H1 (cell line): ENCODE measurements around the gene PEPD. TPM values are rescaled to one million over a fixed set of nuclear protein-coding genes. Genes with fewer than 3 reads are reported as not detected.

Source experiments
- CTCF ChIA-PET: fragments of 300-600 bp; sonication (Branson Sonifier 250); formaldehyde crosslinking; loops from one replicate; lab custom pipeline; 2021; ENCODE audit not compliant: partially characterized antibody; lab: Charles Lee
- POLR2A ChIA-PET: fragments of 300-600 bp; sonication (Branson Sonifier 250); formaldehyde crosslinking; loops from one replicate; lab custom pipeline; 2021; ENCODE audit warnings: inconsistent platforms; ENCODE audit not compliant: partially characterized antibody; lab: Charles Lee
- DNase-seq, 2 experiments: peaks; one replicate each; pipeline versions ENCODE4 v3.0.0 to v3.0.0-alpha.2; 2010 to 2022; ENCODE audit warnings: low spot score in 2 of 2, low read depth in 1 of 2, mixed read lengths in 1 of 2
- FAIRE-seq: peaks from 2 replicates; lab custom pipeline; 2011; peaks lifted over from hg19 to GRCh38; lab: Jason Lieb, UNC
- H2AFZ ChIP-seq: 2 replicates; pipeline ENCODE4 v1.8.1; 2012; ENCODE audit warnings: low read length, inconsistent platforms
- H2AK5ac ChIP-seq: 2 replicates; pipeline ENCODE4 v1.6.1; 2013; ENCODE audit warnings: low read depth, low read length
- H2BK120ac ChIP-seq: replicated peaks from 2 replicates; pipeline ENCODE3; 2013; ENCODE audit warnings: low read depth, low read length, inconsistent platforms
- H2BK12ac ChIP-seq: 2 replicates; pipeline ENCODE4 v1.6.1; 2013; ENCODE audit warnings: low read depth, low read length
- H2BK15ac ChIP-seq: 2 replicates; pipeline ENCODE4 v1.6.1; 2013; ENCODE audit warnings: low read length
- H2BK20ac ChIP-seq: 2 replicates; pipeline ENCODE4 v1.6.1; 2013; ENCODE audit warnings: low read length
- H2BK5ac ChIP-seq: 2 replicates; pipeline ENCODE4 v1.6.1; 2013; ENCODE audit warnings: low read depth, low read length
- H3K14ac ChIP-seq: 2 replicates; pipeline ENCODE4 v1.6.1; 2013; ENCODE audit warnings: inconsistent platforms; ENCODE audit not compliant: insufficient read length
- H3K18ac ChIP-seq: 2 replicates; pipeline ENCODE4 v1.6.1; 2013; ENCODE audit warnings: low read length; ENCODE audit errors: extremely low read depth
- H3K23ac ChIP-seq: 2 replicates; pipeline ENCODE4 v1.6.1; 2013; ENCODE audit warnings: inconsistent platforms; ENCODE audit not compliant: insufficient read length
- H3K23me2 ChIP-seq: 2 replicates; pipeline ENCODE4 v1.6.1; 2013; ENCODE audit warnings: low read depth, low read length
- H3K27ac ChIP-seq: 2 replicates; pipeline ENCODE4 v1.6.1; 2011; ENCODE audit warnings: low read depth, low read length, inconsistent platforms
- H3K27me3 ChIP-seq, 4 experiments: replicated peaks in 1 of 4; 1 replicate in 1 of 4; 2 replicates in 3 of 4; pipeline versions ENCODE4 v1.6.1 to v1.8.1; 2011 to 2013; ENCODE audit warnings: low read length in 3 of 4, mild to moderate bottlenecking in 3 of 4, inconsistent platforms in 2 of 4, mixed read lengths in 2 of 4, moderate library complexity in 1 of 4; ENCODE audit not compliant: control insufficient read depth in 3 of 4, insufficient read depth in 3 of 4; ENCODE audit errors: extremely low read depth in 1 of 4
- H3K36me3 ChIP-seq, 4 experiments: 2 replicates each; pipeline versions ENCODE4 v1.6.1 to v1.8.1; 2011 to 2013; ENCODE audit warnings: mild to moderate bottlenecking in 4 of 4, low read length in 3 of 4, moderate library complexity in 2 of 4, control low read depth in 1 of 4, inconsistent platforms in 1 of 4; ENCODE audit not compliant: insufficient read depth in 4 of 4, control insufficient read depth in 2 of 4
- H3K4ac ChIP-seq: replicated peaks from 2 replicates; pipeline ENCODE3; 2013; ENCODE audit warnings: low read length, low read depth, mixed read lengths, inconsistent platforms; ENCODE audit not compliant: insufficient read length
- H3K4me1 ChIP-seq, 4 experiments: replicated peaks in 1 of 4; 1 replicate in 1 of 4; 2 replicates in 3 of 4; pipeline versions ENCODE4 v1.6.1 to v1.8.1; 2011 to 2013; ENCODE audit warnings: low read length in 3 of 4, inconsistent platforms in 2 of 4, mixed read lengths in 1 of 4; ENCODE audit not compliant: insufficient read depth in 4 of 4, control insufficient read depth in 3 of 4
- H3K4me2 ChIP-seq, 2 experiments: 2 replicates each; pipeline versions ENCODE4 v1.6.1 to v1.8.1; 2011 to 2013; ENCODE audit warnings: low read depth in 2 of 2, low read length in 2 of 2, control low read depth in 1 of 2, inconsistent platforms in 1 of 2, mild to moderate bottlenecking in 1 of 2; ENCODE audit not compliant: insufficient read depth in 1 of 2
- H3K4me3 ChIP-seq, 4 experiments: fragments of 200-600, 300-600 bp in 1 of 4; sonication (generic), shearing (Covaris generic), sonication (Bioruptor Twin) in 1 of 4; 2 replicates each; pipeline versions ENCODE4 v1.5.1 to v1.8.1; 2011 to 2016; ENCODE audit warnings: low read length in 4 of 4, low read depth in 3 of 4, control low read depth in 2 of 4, inconsistent platforms in 2 of 4, mild to moderate bottlenecking in 2 of 4, mixed read lengths in 1 of 4, moderate library complexity in 1 of 4; ENCODE audit not compliant: insufficient read depth in 2 of 4; ENCODE audit errors: extremely low read depth in 1 of 4
- H3K56ac ChIP-seq: replicated peaks from 2 replicates; pipeline ENCODE3; 2013; ENCODE audit warnings: low read depth, mild to moderate bottlenecking, mixed read lengths, low read length, inconsistent platforms; ENCODE audit not compliant: insufficient read length
- H3K79me1 ChIP-seq: 2 replicates; pipeline ENCODE4 v1.6.1; 2013; ENCODE audit warnings: low read depth, low read length, control low read depth
- H3K79me2 ChIP-seq, 2 experiments: 2 replicates each; pipeline versions ENCODE4 v1.6.1 to v1.8.1; 2012 to 2013; ENCODE audit warnings: low read length in 2 of 2, mild to moderate bottlenecking in 2 of 2, inconsistent platforms in 1 of 2; ENCODE audit not compliant: insufficient read depth in 2 of 2, control insufficient read depth in 1 of 2
- H3K9ac ChIP-seq, 4 experiments: replicated peaks in 1 of 4; 1 replicate in 1 of 4; 2 replicates in 3 of 4; pipeline versions ENCODE4 v1.6.1 to v1.8.1; 2011 to 2013; ENCODE audit warnings: low read depth in 3 of 4, low read length in 3 of 4, control low read depth in 2 of 4, mild to moderate bottlenecking in 2 of 4, moderate library complexity in 2 of 4, inconsistent platforms in 1 of 4; ENCODE audit errors: extremely low read depth in 1 of 4
- H3K9me3 ChIP-seq, 2 experiments: 2 replicates each; pipeline versions ENCODE4 v1.6.1 to v1.8.1; 2012 to 2013; ENCODE audit warnings: mild to moderate bottlenecking in 2 of 2, moderate library complexity in 2 of 2, control low read depth in 1 of 2, inconsistent platforms in 1 of 2, low read depth in 1 of 2, low read length in 1 of 2, mixed read lengths in 1 of 2; ENCODE audit not compliant: insufficient read depth in 2 of 2
- H4K20me1 ChIP-seq, 2 experiments: replicated peaks in 1 of 2; 2 replicates each; pipeline versions ENCODE3 to v1.8.1; 2011 to 2013; ENCODE audit warnings: inconsistent platforms in 2 of 2, low read length in 2 of 2, mild to moderate bottlenecking in 1 of 2; ENCODE audit not compliant: insufficient read depth in 2 of 2, control insufficient read depth in 1 of 2
- H4K5ac ChIP-seq: 2 replicates; pipeline ENCODE4 v1.6.1; 2013; ENCODE audit warnings: low read length, low read depth, mixed read lengths, inconsistent platforms; ENCODE audit not compliant: insufficient read length
- H4K8ac ChIP-seq: 2 replicates; pipeline ENCODE4 v1.8.0; 2013; ENCODE audit warnings: mild to moderate bottlenecking, moderate library complexity, low read length, inconsistent platforms; ENCODE audit not compliant: insufficient read depth; ENCODE audit errors: extremely low read depth
- H4K91ac ChIP-seq: replicated peaks from 2 replicates; pipeline ENCODE3; 2013; ENCODE audit warnings: low read length, mixed read lengths, inconsistent platforms; ENCODE audit not compliant: insufficient read length
- CBX8 ChIP-seq: fragments of 300-800, 300-1000 bp; sonication (generic); IDR thresholded peaks from 2 replicates; pipeline ENCODE4 v1.7.1; 2016; ENCODE audit warnings: low read depth, low read length, borderline replicate concordance
- EZH2 ChIP-seq: fragments of 200-600 bp; sonication (generic); IDR thresholded peaks from 2 replicates; pipeline ENCODE4 v1.7.1; 2012; ENCODE audit warnings: low read depth, mild to moderate bottlenecking, moderate library complexity, low read length, inconsistent platforms; ENCODE audit not compliant: severe bottlenecking
- GTF2F1 ChIP-seq: IDR thresholded peaks from 2 replicates; pipeline ENCODE4 v1.6.1; 2012; ENCODE audit warnings: low read depth, low read length, improper control_type of control experiment, borderline replicate concordance
- KDM1A ChIP-seq: fragments of 200-600, 300-600 bp; sonication (generic); IDR thresholded peaks from 2 replicates; pipeline ENCODE4 v1.7.1; 2016; ENCODE audit warnings: mild to moderate bottlenecking, low read length, borderline replicate concordance
- NRF1 ChIP-seq: IDR thresholded peaks from 2 replicates; pipeline ENCODE4 v1.6.1; 2011; ENCODE audit warnings: mild to moderate bottlenecking, low read depth, low read length, improper control_type of control experiment
- POU5F1 ChIP-seq: IDR thresholded peaks from 2 replicates; pipeline ENCODE4 v1.6.1; 2011; ENCODE audit warnings: low read depth, mild to moderate bottlenecking, low read length, moderate library complexity
- RBBP5 ChIP-seq: IDR thresholded peaks from 2 replicates; pipeline ENCODE4 v1.7.1; 2012; ENCODE audit warnings: low read depth, mild to moderate bottlenecking, inconsistent platforms, low read length, moderate library complexity, borderline replicate concordance
- SAP30 ChIP-seq: fragments of 300-600 bp; sonication (generic); IDR thresholded peaks from 2 replicates; pipeline ENCODE4 v1.7.1; 2012; ENCODE audit warnings: low read length, moderate library complexity, mild to moderate bottlenecking, inconsistent platforms; ENCODE audit not compliant: insufficient read depth, insufficient replicate concordance
- SUZ12 ChIP-seq: fragments of 200-600 bp; sonication (generic); IDR thresholded peaks from 2 replicates; pipeline ENCODE4 v1.6.1; 2012; ENCODE audit warnings: mild to moderate bottlenecking, inconsistent platforms, low read length, moderate library complexity, mixed read lengths
- TAF1 ChIP-seq: IDR thresholded peaks from 2 replicates; pipeline ENCODE4 v1.6.1; 2011; ENCODE audit warnings: mild to moderate bottlenecking, low read depth, low read length
- TEAD4 ChIP-seq: IDR thresholded peaks from 2 replicates; pipeline ENCODE4 v1.6.1; 2012; ENCODE audit warnings: low read depth, low read length, inconsistent platforms, mixed read lengths
- WGBS, 2 experiments: shearing (Covaris generic) in 1 of 2; methylation state at CpG; one replicate each; pipeline versions ENCODE4 v1.1.6 to v1.1.7; 2013 to 2015; ENCODE audit warnings: low lambda C conversion rate in 2 of 2, mixed read lengths in 2 of 2, inconsistent platforms in 1 of 2, low coverage in 1 of 2, missing lambda C conversion rate in 1 of 2; ENCODE audit not compliant: insufficient replicate concordance in 2 of 2, insufficient coverage in 1 of 2, insufficient read length in 1 of 2; ENCODE audit errors: extremely low coverage in 1 of 2, missing lambda C conversion rate in 1 of 2; 5-methylcytosine and 5-hydroxymethylcytosine counted together
- polyA plus RNA-seq, 7 experiments: library from polyadenylated mRNA; depleted of rRNA in 3 of 7; stranded (reverse) in 5 of 7; unstranded in 2 of 7; fragments of >200 nt in 5 of 7; fragments of 200-250 nt in 2 of 7; gene quantifications; 1 replicate in 5 of 7; 2 replicates in 1 of 7; 4 replicates in 1 of 7; pipeline versions ENCODE4 v1.2.1 to v1.2.3, GENCODE V29; 2011 to 2013; ENCODE audit warnings: missing spikeins in 2 of 7, mixed read lengths in 2 of 7
- total RNA-seq: library from RNA; stranded (reverse); fragmentation: NEBNext Ultra II Directional; extraction: Animal tissue kit (Norgen Biotek cat#: 25700); gene quantifications from 2 replicates; pipeline ENCODE4 v1.2.1, GENCODE V29; 2021
- TF ChIP-seq, protein P1 (sequence below): IDR thresholded peaks from 2 replicates; pipeline ENCODE4 v1.6.1; 2012; ENCODE audit warnings: low read length, inconsistent platforms

PEPD gene
- total and polyA plus RNA-seq, 2 of the 8 experiments (the other 6 are each of a cell fraction or from before 2014, with no cell fraction given): 84.1 to 178 TPM

DNA sequence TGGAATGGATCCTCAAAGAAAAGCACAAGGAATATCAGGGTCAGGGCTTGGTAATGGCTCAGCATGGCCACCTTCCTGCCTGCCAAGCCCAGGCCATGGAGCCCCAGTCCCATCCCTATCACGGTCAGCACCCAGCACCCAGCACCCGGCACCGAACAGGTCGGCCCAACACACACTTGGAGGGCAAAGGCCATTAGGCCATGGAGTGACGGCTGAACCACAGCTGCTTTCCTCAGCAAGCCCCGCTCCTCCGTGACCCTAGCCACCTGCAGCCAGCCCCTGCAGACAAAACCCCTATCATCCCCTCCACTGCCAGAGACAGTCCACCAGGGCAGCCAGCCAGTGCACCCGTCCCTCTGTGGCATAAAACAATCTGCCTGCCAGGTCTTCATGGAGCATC, 20.6 kb downstream of the PEPD start:
- Histone ChIP-seq H2AK5ac (no peak overlapping the region), H4K5ac (no peak overlapping the region), H3K4me1 (peaks cover 0 to 4% (median 0%) of the 10 kb centered on the region in 4 experiments; a peak in 2 of 7 replicates), H3K18ac (no peak overlapping the region), H3K27ac (no peak overlapping the region), H3K4me3 (no peak overlapping the region), H3K23me2 (peaks cover 7% of the 10 kb centered on the region; the same call in 1 of the 2 replicates), H2BK5ac (no peak overlapping the region), H4K91ac (no peak overlapping the region), H3K56ac (no peak overlapping the region), H2BK15ac (no peak overlapping the region), H3K9me3 (no peaks in the 10 kb centered on the region), H2BK12ac (no peak overlapping the region), H3K14ac (no peak overlapping the region), H4K20me1 (peaks cover 0 to 13% of the 10 kb centered on the region in 2 experiments), H3K4ac (no peak overlapping the region), H2BK120ac (no peak overlapping the region), H3K27me3 (no peaks in the 10 kb centered on the region), H2BK20ac (no peak overlapping the region), H4K8ac (no peak overlapping the region), H2AFZ (no peak overlapping the region), H3K79me2 (no peaks in the 10 kb centered on the region; a peak in 1 of 4 replicates), H3K9ac (no peak overlapping the region), H3K4me2 (no peak overlapping the region), H3K79me1 (peaks cover 2% of the 10 kb centered on the region; the same call in 1 of the 2 replicates), H3K36me3 (peaks cover 0 to 6% (median 0%) of the 10 kb centered on the region in 4 experiments; a peak in 3 of 8 replicates), H3K23ac (no peak overlapping the region)
- 93% methylated on average over 8 of the region's 8 CpGs; no CpG with 5 or more reads in 1 of the 2 experiments for WGBS, 2 experiments
- CTCF ChIA-PET: interaction anchor here (1.1 kb wide), 1 partner anchor 12 kb away, joined by 3 read pairs; no protein-coding TSS in a partner anchor
- DNase-seq: no peak
- no peak for FAIRE-seq
- POLR2A ChIA-PET: no interaction called here
- TF ChIP-seq KDM1A (no peak), NRF1 (no peak), SUZ12 (no peak), TEAD4 (no peak), SAP30 (no peak), GTF2F1 (no peak), RBBP5 (no peak), EZH2 (no peak), POU5F1 (no peak), TAF1 (no peak), CBX8 (no peak)
- TF ChIP-seq, protein P1, sequence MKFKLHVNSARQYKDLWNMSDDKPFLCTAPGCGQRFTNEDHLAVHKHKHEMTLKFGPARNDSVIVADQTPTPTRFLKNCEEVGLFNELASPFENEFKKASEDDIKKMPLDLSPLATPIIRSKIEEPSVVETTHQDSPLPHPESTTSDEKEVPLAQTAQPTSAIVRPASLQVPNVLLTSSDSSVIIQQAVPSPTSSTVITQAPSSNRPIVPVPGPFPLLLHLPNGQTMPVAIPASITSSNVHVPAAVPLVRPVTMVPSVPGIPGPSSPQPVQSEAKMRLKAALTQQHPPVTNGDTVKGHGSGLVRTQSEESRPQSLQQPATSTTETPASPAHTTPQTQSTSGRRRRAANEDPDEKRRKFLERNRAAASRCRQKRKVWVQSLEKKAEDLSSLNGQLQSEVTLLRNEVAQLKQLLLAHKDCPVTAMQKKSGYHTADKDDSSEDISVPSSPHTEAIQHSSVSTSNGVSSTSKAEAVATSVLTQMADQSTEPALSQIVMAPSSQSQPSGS: no peak
